Measurements from ENCODE around the gene PGM2L1.
A peak's percentile ranks its signal among the peaks of the same experiment; 100 is the strongest.
"Not testable (repeated sequence)": the region's sequence is repeated elsewhere in the genome, so short reads cannot be mapped to it uniquely, and the experiment has no call there.

The PGM2L1 gene

DNA sequence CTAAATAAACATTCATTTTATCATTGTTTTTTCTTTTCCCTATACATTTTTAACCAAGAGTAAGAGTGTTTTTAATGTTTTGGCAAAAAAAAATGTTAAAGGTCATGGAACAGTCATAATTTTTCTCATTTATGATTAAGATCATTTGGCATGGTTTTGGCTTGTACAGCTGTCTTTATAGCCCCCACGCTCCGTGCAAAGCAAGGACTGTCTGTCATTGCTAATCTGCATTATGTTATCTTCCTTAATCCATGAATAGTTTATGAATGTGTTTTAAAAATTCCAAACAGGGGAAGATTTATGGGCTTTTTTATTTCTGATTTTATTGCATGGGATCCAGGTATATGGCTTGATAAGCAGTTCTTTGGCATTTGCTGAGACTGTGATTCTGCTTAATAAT, 28.1 kb downstream of the PGM2L1 start:
- TF ChIP-seq, protein P1, sequence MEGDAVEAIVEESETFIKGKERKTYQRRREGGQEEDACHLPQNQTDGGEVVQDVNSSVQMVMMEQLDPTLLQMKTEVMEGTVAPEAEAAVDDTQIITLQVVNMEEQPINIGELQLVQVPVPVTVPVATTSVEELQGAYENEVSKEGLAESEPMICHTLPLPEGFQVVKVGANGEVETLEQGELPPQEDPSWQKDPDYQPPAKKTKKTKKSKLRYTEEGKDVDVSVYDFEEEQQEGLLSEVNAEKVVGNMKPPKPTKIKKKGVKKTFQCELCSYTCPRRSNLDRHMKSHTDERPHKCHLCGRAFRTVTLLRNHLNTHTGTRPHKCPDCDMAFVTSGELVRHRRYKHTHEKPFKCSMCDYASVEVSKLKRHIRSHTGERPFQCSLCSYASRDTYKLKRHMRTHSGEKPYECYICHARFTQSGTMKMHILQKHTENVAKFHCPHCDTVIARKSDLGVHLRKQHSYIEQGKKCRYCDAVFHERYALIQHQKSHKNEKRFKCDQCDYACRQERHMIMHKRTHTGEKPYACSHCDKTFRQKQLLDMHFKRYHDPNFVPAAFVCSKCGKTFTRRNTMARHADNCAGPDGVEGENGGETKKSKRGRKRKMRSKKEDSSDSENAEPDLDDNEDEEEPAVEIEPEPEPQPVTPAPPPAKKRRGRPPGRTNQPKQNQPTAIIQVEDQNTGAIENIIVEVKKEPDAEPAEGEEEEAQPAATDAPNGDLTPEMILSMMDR (conservative IDR thresholded peaks at IDR 0.05; ENCODE audit: control insufficient read depth, insufficient read depth, low read depth, low read length), result no peak

DNA sequence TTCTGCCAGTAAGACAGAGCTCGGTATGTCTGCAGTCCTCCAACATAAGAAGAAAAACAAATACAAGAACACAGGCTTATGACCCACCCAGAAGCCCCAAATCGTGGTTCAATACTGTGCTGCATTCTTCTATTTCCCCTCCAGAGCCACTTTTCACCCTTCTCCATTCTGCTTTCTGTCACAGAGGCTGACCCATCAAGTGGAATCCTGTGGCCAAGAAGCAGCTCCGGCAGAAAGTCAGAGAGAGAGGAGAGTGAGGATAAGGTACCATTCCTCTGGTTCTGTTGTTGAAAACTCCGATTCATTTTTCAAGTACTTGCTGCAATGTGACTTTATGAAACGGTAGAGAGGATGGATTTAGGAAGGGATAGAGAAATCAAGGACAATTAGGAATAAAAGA, 30.4 kb downstream of the PGM2L1 start:
- DNase-seq (ENCODE audit: low read depth), result no peak
- TF ChIP-seq, protein P1 (conservative IDR thresholded peaks at IDR 0.05; ENCODE audit: control insufficient read depth, insufficient read depth, low read depth, low read length), result no peak
- H3K4me3 ChIP-seq (ENCODE audit: control insufficient read depth, low read depth, low read length), result no peak overlapping the region

More for the DNA sequence above, 28.1 kb downstream of the PGM2L1 start:
- H3K4me3 ChIP-seq (ENCODE audit: control insufficient read depth, low read depth, low read length), result no peak overlapping the region
- DNase-seq (ENCODE audit: low read depth), result no peak

GRCh38 chr11:74366576-74366975, 31.7 kb downstream of the PGM2L1 start:
- no peak overlapping the region for H3K4me3 ChIP-seq (ENCODE audit: control insufficient read depth, low read depth, low read length)
- TF ChIP-seq, protein P1 (conservative IDR thresholded peaks at IDR 0.05; ENCODE audit: control insufficient read depth, insufficient read depth, low read depth, low read length), result no peak
- DNase-seq (ENCODE audit: low read depth), result peak; percentile 4

GRCh38 chr11:74365805-74366204, 32.4 kb downstream of the PGM2L1 start:
- DNase-seq (ENCODE audit: low read depth); H3K4me3 ChIP-seq (ENCODE audit: control insufficient read depth, low read depth, low read length): not testable (repeated sequence)

GRCh38 chr11:74357449-74357848, 40.8 kb downstream of the PGM2L1 start:
- no peak for DNase-seq (ENCODE audit: low read depth)
- no peak overlapping the region for H3K4me3 ChIP-seq (ENCODE audit: control insufficient read depth, low read depth, low read length)
- TF ChIP-seq, protein P1 (conservative IDR thresholded peaks at IDR 0.05; ENCODE audit: control insufficient read depth, insufficient read depth, low read depth, low read length), result no peak

DNA sequence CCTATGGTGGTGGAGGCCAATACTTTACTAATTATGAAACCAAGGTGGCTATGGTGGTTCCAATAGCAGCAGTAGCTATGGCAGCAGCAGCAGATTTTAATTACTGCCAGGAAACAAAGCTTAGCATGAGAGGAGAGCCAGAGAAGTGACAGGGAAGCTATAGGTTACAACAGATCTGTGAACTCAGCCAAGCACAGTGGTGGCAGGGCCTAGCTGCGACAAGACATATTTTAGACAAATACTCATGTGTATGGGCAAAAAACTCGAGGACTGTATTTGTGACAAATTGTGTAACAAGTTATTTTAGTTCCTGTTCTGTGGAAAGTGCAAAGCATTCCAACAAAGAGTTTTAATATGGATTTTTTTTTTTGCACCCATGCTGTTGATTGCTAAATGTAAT, 42.6 kb downstream of the PGM2L1 start:
- TF ChIP-seq, protein P1 (conservative IDR thresholded peaks at IDR 0.05; ENCODE audit: control insufficient read depth, insufficient read depth, low read depth, low read length), result no peak
- no peak for DNase-seq (ENCODE audit: low read depth)
- H3K4me3 ChIP-seq (ENCODE audit: control insufficient read depth, low read depth, low read length), result no peak overlapping the region

- TF ChIP-seq, protein P1 (conservative IDR thresholded peaks at IDR 0.05; ENCODE audit: control insufficient read depth, insufficient read depth, low read depth, low read length), result no peak
- DNase-seq (ENCODE audit: low read depth), result no peak
- H3K4me3 ChIP-seq (ENCODE audit: control insufficient read depth, low read depth, low read length), result no peak overlapping the region
Measured at GRCh38 chr11:74354036-74354435, 44.2 kb downstream of the PGM2L1 start.
